Activated CD8-positive, alpha-beta memory T cell treated with anti-CD3 and anti-CD28 coated beads for 48 hours (primary cell): ENCODE results near the gene PLK4.
"Not testable (repeated sequence)": the region's sequence is repeated elsewhere in the genome, so short reads cannot be mapped to it uniquely, and the experiment has no call there.

Experiments
- DNase-seq, 3 experiments: peaks; one replicate each; pipeline ENCODE4 v3.0.0-alpha.2; 2020; ENCODE audit warnings: low read depth in 2 of 3, low spot score in 2 of 3

PLK4 gene

DNA sequence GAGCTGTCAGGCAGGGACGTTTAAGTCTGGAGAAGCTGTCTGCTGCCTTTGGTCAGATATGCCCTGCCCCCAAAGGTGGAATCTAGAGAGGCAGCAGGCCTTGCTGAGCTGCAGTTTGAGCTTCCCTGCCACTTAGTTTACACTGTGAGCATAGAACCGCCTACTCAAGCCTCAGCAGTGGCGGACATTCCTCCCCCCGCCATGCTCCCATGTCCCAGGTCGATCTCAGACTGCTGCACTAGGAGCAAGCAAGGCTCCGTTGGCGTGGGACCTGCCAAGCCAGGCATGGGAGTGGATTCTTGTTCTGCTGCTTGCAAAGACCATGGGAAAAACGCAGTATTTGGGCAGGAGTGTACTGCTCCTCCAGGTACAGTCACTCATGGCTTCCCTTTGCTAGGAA, 24.3 kb downstream of the PLK4 start:
- DNase-seq, result no peak

- DNase-seq, result no peak
Measured at GRCh38 chr4:127916512-127916911, 35.8 kb downstream of the PLK4 start.

DNA sequence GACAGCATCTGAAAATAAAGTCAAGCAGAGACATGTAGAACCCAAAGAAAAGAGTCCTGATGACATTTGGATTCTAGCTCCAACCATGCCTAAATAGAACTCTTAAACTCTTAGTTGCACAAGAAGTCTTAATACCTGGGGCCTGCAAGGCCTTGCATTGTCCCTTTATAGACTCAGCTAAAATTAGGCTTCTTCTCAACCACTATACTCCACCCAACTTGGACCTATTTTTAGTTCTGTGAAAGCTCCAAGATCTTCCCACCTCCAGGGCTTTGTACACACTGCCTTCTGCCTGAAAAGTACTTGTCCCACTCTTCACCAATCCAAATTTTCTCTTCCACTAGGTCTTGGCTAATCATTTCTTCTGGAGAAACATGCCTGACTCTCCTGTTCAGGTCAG, 36.5 kb downstream of the PLK4 start:
- DNase-seq, result no peak

DNA sequence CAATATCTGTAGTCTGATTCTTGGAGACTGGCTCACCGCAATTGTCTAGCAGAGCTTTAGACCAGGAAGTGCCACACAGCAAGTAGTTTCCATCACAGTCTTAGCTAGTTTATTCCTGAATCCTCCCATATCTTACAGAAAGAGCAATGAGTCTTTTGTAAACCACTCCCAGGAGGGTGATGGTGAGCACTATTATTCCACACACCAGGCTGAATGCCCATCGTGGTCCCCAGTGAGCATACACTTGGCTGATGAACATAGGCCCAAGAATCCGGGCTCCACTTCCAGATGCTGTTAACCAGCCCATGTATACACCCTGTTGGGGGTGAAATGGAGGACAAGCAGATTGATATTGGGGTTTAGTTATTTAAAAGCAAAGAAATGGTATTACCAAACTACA, 39.8 kb downstream of the PLK4 start:
- DNase-seq, result no peak

GRCh38 chr4:127922226-127922625, 41.5 kb downstream of the PLK4 start:
- DNase-seq, result no peak

- DNase-seq, result not testable (repeated sequence)
Measured at GRCh38 chr4:127925720-127926119, 45.0 kb downstream of the PLK4 start.

- no peak for DNase-seq
Measured at GRCh38 chr4:127930175-127930574, 49.5 kb downstream of the PLK4 start.

DNA sequence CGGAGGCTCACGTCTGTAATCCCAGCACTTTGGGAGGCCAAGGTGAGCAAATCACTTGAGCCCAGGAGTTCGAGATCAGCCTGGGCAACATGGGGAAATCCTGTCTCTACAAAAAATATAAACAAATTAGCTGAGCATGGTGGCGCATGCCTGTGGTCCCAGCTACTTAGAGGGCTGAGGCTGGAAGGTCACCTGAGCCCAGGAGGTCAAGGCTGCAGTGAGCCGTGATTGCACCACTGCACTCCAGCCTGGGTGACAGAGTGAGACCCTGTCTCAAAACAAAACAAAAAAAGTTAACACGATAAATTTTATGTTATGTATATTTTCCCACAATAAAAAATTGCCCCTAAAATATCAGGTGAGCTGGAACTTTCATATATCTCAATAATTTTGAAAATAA, 51.1 kb downstream of the PLK4 start:
- DNase-seq, result not testable (repeated sequence)

DNA sequence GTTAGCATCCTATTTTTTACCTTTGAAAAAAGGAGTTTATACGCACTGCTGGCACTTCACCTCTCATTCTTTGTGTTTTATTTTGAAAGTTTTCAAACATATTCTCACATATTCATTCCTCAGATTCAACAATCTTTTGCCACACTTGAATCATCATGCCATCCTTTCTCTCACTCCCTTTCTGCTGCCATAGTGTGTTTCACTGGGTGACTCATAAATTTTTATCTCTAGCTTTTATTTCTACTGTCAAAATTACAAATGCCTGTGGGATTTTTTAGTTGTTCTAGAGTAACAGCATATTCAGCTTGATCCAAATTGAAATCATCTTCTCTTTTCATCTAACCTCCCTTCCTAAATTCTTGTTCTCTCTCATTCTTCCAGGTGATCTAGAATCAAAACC, 56.3 kb downstream of the PLK4 start:
- no peak for DNase-seq
